CD1c-positive myeloid dendritic cell (primary cell): Measurements from ENCODE around the gene ODC1.

Experiments used
- DNase-seq: peaks from one replicate; pipeline ENCODE4 v3.0.0-alpha.2; 2016; ENCODE audit errors: extremely low spot score

The ODC1 gene

GRCh38 chr2:10433947-10434885 is 13.9 kb downstream of the ODC1 start:
- DNase-seq = no peak

DNA sequence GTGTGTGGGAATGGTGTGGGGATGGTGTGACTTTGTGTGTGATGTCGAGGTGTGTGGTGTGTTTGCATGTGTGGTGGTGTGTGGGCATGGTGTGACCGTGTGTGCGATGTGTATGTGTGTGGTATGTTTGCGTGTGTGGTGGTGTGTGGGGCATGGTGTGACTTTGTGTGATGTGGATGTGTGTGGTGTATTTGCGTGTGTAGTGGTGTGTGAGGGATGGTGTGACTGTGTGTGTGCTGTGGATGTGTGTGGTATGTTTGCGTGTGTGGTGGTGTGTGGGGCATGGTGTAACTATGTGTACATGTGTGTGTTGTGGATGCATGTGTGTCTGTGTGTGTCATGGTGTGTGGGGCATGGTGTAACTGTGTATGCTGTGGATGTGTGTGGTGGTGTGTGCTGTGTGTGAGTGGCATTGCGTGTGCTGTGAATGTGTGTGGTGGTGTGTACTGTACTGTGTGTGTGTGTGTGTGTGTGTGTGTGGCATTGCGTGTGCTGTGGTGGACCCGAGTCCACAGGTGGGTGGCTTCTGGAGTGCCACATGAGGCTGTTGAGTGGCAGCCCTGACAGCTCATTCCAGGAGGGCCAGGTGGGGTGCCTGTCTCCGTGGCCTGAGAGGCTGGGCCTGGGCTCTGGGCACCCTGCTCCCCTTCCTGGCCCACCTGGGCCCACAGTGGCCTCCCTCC is 14.7 kb downstream of the ODC1 start:
- no peak for DNase-seq

DNA sequence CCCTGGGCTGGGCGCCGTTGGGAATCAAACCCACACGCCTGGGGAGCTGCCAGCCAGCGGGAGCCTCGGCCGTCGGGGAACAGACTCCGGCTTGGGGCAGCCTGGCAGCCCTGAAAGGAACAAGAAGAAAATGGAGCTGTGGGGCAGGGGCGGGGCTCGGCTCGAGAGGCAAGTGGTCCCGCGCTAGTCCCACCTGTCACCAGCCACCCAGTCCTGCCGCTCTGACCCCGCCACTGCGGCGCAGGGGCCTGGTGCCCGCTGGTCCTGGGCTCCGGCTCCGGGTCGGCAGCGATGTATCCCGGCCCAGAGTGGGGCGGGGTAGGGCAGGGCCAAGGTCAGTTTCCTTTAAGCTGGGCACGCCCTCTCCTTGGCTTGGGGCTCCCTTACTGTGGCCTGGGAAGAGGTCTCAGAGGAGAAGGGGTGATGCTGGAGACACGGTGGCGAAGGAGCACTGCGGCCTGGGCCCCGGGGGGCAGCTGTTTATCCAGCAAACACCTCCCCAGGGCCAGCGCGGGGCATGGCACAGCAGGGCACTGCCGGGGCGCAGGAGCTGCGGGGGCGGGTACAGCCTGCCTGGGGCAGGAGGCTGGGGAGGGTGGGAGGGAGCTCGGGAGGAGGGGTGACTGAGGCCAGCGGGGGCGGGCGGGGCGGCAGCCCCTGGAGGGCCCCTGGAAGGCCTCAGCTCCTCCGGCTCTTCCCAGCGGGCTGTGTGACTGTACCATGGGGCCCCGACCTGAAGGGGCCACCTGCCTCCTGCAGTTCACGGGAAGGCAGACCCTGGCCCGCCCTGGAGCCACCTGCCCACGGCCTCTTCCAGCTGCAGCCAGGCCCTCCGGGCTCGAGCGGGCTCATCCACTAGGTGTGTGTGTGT is 15.6 kb downstream of the ODC1 start:
- DNase-seq = peak; percentile 26

DNA sequence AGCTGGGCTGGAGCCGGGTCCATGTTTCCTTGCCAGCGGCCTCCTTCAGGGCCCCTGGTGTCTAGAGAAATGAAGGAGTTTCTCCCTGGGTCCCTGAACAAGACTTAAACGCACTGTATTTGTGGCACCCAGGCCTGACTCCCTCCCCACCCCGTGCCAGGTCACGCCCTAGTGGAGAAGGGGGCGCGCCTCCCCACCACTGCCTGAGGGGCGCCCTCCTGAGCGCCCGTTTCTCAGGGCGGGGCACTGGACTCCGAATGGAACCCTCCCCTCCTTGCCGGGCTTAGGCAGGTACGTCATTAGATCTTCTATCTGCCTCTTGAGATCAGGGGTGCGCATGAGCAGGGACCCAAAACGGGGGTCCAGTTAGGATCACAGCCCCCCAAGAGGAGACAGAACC is 16.3 kb downstream of the ODC1 start:
- DNase-seq = no peak

GRCh38 chr2:10430886-10431622 is 17.1 kb downstream of the ODC1 start:
- no peak for DNase-seq

DNA sequence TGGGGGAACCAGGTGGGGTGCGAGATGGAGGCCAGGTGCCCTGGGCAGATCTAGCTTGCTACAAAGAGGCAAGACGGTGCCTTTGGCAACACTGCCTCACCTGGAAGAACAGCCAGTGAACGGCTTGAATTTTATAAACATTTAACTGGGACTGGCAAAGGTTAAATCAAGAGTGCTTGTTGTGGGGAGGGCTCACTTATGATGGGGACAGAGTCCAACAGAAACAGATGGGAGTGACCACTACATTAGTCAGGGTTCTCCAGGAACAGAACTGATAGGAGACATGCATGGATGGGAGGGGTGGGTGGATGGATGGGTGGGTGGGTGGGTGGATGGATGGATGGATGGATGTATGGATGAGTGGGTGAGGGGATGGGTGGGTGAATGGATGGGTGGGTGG is 19.2 kb downstream of the ODC1 start:
- DNase-seq = no peak

GRCh38 chr2:10428355-10428754 is 19.8 kb downstream of the ODC1 start:
- no peak for DNase-seq

DNA sequence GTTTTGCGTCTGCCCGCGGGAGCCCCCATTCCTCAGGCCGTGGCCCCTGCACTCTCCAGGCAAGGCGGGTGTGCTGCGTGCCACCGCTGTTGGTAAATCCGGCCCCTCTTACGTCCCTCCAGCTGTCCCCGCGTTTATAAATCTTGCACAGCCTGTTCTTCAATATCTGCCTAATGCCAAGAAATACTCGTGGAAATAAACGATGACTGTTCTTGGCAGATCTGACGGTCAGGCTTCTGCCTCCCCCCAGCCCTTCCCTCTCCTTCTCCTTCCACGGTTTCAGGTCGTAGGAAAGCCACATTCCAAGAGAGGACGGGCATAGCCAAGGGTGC is 20.5 kb downstream of the ODC1 start:
- DNase-seq = no peak

GRCh38 chr2:10426726-10427617 is 21.2 kb downstream of the ODC1 start:
- no peak for DNase-seq

GRCh38 chr2:10425699-10426098 is 22.4 kb downstream of the ODC1 start:
- DNase-seq = no peak

DNA sequence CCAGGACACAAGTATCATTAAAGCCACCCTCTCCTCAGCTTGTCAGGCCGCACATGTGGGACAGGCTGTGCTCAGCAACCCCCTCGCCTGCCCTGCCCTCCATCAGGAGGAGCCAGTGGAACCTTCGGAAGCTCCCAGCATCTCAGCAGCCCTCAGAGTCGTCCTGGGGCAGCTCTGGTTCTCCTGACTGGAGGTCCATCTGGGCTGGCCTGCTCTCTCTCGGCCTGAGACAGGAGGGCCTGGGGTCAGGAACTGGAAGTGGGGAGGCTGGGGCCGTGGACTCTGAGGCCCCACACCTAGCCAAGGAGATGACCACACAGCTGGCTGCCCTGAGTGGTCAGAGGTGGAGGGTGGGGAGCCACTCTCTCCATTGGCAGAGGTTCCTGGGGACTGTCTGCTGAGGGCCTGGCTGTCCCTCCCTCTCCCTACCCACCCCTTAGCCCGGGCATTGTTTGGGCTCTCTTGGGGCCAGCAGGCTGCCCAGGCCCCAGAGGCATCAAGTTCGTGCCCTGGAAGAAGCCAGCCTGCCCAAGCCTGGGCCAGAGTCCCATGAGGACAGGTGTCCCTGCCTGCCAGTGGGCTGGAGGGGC is 23.1 kb downstream of the ODC1 start:
- no peak for DNase-seq

GRCh38 chr2:10424051-10424450 is 24.1 kb downstream of the ODC1 start:
- no peak for DNase-seq

DNA sequence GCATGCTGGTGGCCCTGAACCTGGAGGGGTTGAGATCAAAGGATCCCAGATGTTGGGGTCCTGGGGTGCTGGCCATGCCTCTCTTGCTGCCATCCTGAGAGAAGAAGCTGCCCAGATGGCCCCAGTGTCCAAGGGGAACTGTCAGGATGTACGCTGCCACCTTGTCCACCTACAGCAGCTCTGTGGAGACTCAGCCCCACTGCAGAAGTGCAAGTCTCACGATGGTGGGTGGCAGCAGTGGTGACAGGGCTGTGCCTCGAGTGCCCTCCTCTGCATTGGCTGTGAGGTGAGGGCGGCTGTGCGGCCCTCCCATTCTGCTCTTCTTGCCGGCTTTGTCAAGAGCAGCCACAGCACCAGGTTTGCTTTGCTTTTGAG is 24.7 kb downstream of the ODC1 start:
- no peak for DNase-seq

GRCh38 chr2:10422732-10423399 is 25.3 kb downstream of the ODC1 start:
- no peak for DNase-seq

DNA sequence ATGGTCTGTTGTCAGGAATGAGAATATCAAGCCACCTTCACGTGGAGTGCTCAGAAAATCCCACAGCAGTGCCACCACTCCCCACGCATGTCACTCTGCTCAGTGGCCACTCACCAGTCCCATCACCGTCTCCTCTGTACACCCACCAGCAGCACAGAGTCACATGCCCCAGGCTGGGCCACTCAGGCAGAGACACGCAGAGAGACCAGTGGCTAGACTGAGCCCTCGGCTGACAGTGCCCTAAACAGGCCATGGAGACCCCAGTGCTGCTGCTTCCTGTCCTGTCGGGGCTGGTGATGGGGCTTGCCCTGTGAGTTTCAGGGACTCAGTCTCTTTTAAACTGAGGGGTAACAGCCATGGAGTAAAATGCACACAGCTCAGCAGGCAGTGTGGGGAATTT is 25.9 kb downstream of the ODC1 start:
- DNase-seq = no peak

GRCh38 chr2:10419553-10420257 is 28.4 kb downstream of the ODC1 start:
- no peak for DNase-seq

- no peak for DNase-seq
Measured at GRCh38 chr2:10417551-10418335, 30.4 kb downstream of the ODC1 start.

DNA sequence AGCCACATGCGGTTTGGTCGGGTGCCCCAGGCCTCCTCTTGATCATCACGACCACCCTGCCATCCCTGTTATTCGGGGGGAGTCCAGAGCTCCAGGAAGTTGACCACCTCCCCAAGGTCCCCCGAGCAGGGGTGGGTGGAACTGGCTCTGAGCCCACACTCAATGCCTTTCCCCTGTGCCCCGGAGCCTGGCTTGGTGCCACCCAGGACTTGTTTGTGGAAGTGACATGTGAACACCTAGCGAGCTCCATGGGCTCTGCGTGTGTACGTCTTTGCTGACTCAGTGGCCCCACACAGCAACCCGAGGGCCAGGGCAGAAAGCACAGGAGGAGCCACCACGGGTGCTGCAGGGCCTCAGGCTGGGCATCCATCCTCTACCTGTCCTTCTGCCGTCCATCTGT is 32.5 kb downstream of the ODC1 start:
- DNase-seq = no peak
